K562 (cell line): ENCODE data around the gene LRRC71. TPM values are rescaled to one million over a fixed set of nuclear protein-coding genes. Genes with fewer than 3 reads are reported as not detected.
A peak's percentile ranks its signal among the peaks of the same experiment; 100 is the strongest.

Experiments used
- CXXC5 ChIP-seq: fragments of 250-450 bp; sonication (Bioruptor Pico); IDR thresholded peaks from 2 replicates; pipeline ENCODE4 v1.8.0; 2022; ENCODE audit warnings: inconsistent platforms, mild to moderate bottlenecking, moderate library complexity
- JUND ChIP-seq, 2 experiments: IDR thresholded peaks; 2 replicates in 1 of 2; 3 replicates in 1 of 2; pipeline ENCODE4 v1.6.1; 2011; ENCODE audit warnings: borderline replicate concordance in 2 of 2, low read depth in 2 of 2, low read length in 2 of 2, improper control_type of control experiment in 1 of 2, missing biosample characterization in 1 of 2, missing genetic modification characterization in 1 of 2, missing genetic modification reagents in 1 of 2
- NR4A1 ChIP-seq, 2 experiments: fragments of 250-450 bp in 1 of 2; fragments of 450-650 bp in 1 of 2; sonication (Bioruptor Pico) in 1 of 2; IDR thresholded peaks; 2 replicates each; pipeline versions ENCODE4 v1.4.0 to v1.6.1; 2016 to 2020; ENCODE audit warnings: mild to moderate bottlenecking in 2 of 2, missing compliant biosample characterization in 1 of 2, missing genetic modification characterization in 1 of 2, moderate library complexity in 1 of 2
- RFX7 ChIP-seq: fragments of 250-450 bp; sonication (Bioruptor Pico); IDR thresholded peaks from 2 replicates; pipeline ENCODE4 v1.5.1; 2021; ENCODE audit warnings: mild to moderate bottlenecking
- TFE3 ChIP-seq: fragments of 450-650 bp; formaldehyde crosslinking; IDR thresholded peaks from 2 replicates; pipeline ENCODE4 v1.4.0; 2020; ENCODE audit warnings: mild to moderate bottlenecking, mixed read lengths
- TOE1 ChIP-seq, 2 experiments: fragments of 450-650 bp in 1 of 2; sonication (generic) in 1 of 2; formaldehyde crosslinking in 1 of 2; IDR thresholded peaks; 2 replicates each; pipeline versions ENCODE4 v1.7.1 to v1.8.0; 2016 to 2022; ENCODE audit warnings: borderline replicate concordance in 2 of 2, mild to moderate bottlenecking in 2 of 2, antibody characterized with exemption in 1 of 2, inconsistent platforms in 1 of 2, low read depth in 1 of 2, missing genetic modification reagents in 1 of 2, moderate library complexity in 1 of 2
- YY1 ChIP-seq, 3 experiments: IDR thresholded peaks; 2 replicates each; pipeline ENCODE4 v1.6.1; 2011; ENCODE audit warnings: low read length in 2 of 3, mild to moderate bottlenecking in 2 of 3, moderate library complexity in 2 of 3, borderline replicate concordance in 1 of 3, control low read depth in 1 of 3, low read depth in 1 of 3; ENCODE audit not compliant: insufficient read depth in 3 of 3, insufficient replicate concordance in 2 of 3, control insufficient read depth in 1 of 3, insufficient read length in 1 of 3; ENCODE audit errors: extremely low read depth in 1 of 3
- ZNF12 ChIP-seq: sonication (generic); formaldehyde crosslinking; IDR thresholded peaks from 2 replicates; pipeline ENCODE4 v1.4.0; 2020; ENCODE audit warnings: mild to moderate bottlenecking, missing genetic modification reagents
- ZNF324 ChIP-seq: fragments of 250-450 bp; sonication (Bioruptor Pico); IDR thresholded peaks from 2 replicates; pipeline ENCODE4 v1.4.0; 2020; ENCODE audit warnings: mild to moderate bottlenecking
- polyA plus RNA-seq, 8 experiments: library from polyadenylated mRNA; depleted of rRNA in 4 of 8; stranded (reverse) in 5 of 8; unstranded in 3 of 8; fragments of >200 nt; fragmentation: Nextera tagmentation in 2 of 8; fragmentation: Illumina TruSeq in 1 of 8; extraction: Ambion mirVana in 2 of 8; extraction: Trizol in 1 of 8; gene quantifications; 2 replicates each; pipeline versions ENCODE4 v1.2.1 to v1.2.3, GENCODE V29; 2011 to 2014; ENCODE audit warnings: inconsistent platforms in 1 of 8, missing spikeins in 1 of 8
- total RNA-seq, 7 experiments: library from RNA; depleted of rRNA in 6 of 7; stranded (reverse); fragments of >200 nt in 6 of 7; fragmentation: Illumina TruSeq in 2 of 7; extraction: Trizol in 2 of 7; gene quantifications; 2 replicates each; pipeline versions ENCODE4 v1.2.1 to v1.2.3, GENCODE V29; 2011 to 2021; ENCODE audit warnings: low replicate concordance in 1 of 7
- TF ChIP-seq, protein P1 (sequence below), 2 experiments: fragments of 450-650 bp; IDR thresholded peaks; 2 replicates each; pipeline ENCODE4 v1.6.1; 2016
- TF ChIP-seq, protein P2 (sequence below): fragments of 250-450 bp; sonication (Bioruptor Pico); IDR thresholded peaks from 2 replicates; pipeline ENCODE4 v1.4.0; 2020

The LRRC71 gene
- total and polyA plus RNA-seq, 9 of the 15 experiments (the other 6 are each of a cell fraction or from before 2014, with no cell fraction given), result 0.06 to 1.2 (median 0.51) TPM; not detected in 1

DNA sequence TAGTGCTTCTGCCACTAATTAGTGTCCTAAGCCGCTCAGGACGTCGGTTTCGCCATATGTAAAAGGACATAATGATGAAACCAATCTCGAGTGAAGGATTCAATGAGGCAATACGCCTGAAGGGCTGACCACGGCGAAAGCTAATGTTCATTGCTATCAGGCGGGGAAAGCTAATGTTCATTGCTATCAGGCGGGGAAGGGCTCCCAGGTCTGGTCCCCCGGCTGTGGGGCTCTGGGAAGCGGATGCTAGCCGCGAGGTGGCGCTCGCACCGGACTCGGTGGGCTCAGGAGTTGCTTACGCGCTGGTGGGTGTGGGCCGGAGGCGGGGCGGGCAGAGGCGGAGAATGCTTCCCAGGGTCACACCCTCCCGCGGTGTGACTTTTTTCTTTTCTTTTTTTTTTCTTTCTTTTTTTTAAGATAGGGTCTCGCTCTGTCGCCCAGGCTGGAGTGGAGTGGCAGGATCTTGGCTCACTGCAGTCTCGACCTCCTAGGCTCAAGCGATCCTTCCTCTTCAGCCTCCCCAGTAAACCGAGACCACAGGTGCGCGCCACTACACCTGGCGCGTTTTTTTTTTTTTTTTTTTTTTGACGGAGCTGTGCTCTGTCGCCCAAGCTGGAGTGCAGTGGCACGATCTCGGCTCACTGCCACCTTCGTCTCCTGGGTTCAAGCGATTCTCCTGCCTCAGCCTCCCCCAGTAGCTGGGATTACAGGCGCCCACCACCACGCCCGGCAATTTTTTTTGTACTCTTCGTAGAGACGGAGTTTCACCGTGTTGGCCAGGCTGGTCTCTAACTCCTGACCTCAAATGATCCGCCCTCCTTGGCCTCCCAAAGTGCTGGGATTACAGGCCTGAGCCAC lies 28.0 kb upstream of the LRRC71 start (continued):
- peak in 1 of 3 experiments; percentile 47 for TF ChIP-seq YY1 (IDR thresholded peaks at IDR 0.05; ENCODE audit: borderline replicate concordance in 1 of 3, control insufficient read depth in 1 of 3, extremely low read depth in 1 of 3, insufficient read depth in 3 of 3, insufficient read length in 1 of 3, insufficient replicate concordance in 2 of 3, low read depth in 1 of 3, low read length in 2 of 3)
- TF ChIP-seq, protein P1, sequence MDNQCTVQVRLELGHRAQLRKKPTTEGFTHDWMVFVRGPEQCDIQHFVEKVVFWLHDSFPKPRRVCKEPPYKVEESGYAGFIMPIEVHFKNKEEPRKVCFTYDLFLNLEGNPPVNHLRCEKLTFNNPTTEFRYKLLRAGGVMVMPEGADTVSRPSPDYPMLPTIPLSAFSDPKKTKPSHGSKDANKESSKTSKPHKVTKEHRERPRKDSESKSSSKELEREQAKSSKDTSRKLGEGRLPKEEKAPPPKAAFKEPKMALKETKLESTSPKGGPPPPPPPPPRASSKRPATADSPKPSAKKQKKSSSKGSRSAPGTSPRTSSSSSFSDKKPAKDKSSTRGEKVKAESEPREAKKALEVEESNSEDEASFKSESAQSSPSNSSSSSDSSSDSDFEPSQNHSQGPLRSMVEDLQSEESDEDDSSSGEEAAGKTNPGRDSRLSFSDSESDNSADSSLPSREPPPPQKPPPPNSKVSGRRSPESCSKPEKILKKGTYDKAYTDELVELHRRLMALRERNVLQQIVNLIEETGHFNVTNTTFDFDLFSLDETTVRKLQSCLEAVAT (IDR thresholded peaks at IDR 0.05), result peak in 1 of 2 experiments; percentile 13; a peak in 1 of 4 replicates
- no peak for TF ChIP-seq ZNF324 (CRISPR knock-in tag)
- no peak for TF ChIP-seq TOE1 (IDR thresholded peaks at IDR 0.05; ENCODE audit: borderline replicate concordance)
- TF ChIP-seq TOE1 (CRISPR knock-in tag; IDR thresholded peaks at IDR 0.05; ENCODE audit: borderline replicate concordance, low read depth), result no peak
- no peak for TF ChIP-seq RFX7 (CRISPR knock-in tag)
- peak; percentile 71 for TF ChIP-seq JUND (IDR thresholded peaks at IDR 0.05; ENCODE audit: borderline replicate concordance, low read depth, low read length)
- peak; percentile 41; the same call in 1 of the 3 replicates for TF ChIP-seq JUND (tag; IDR thresholded peaks at IDR 0.05; ENCODE audit: borderline replicate concordance, low read depth, low read length)
- TF ChIP-seq CXXC5, result peak; percentile 76
- no peak for TF ChIP-seq TFE3 (CRISPR knock-in tag)
- no peak for TF ChIP-seq NR4A1 (CRISPR knock-in tag; IDR thresholded peaks at IDR 0.05)
- TF ChIP-seq NR4A1 (tag; IDR thresholded peaks at IDR 0.05), result peak; percentile 63
- 0 out of 2 replicates have a peak, but pooled peaks have one; percentile 12 for TF ChIP-seq ZNF12 (CRISPR knock-in tag)
- TF ChIP-seq, protein P2, sequence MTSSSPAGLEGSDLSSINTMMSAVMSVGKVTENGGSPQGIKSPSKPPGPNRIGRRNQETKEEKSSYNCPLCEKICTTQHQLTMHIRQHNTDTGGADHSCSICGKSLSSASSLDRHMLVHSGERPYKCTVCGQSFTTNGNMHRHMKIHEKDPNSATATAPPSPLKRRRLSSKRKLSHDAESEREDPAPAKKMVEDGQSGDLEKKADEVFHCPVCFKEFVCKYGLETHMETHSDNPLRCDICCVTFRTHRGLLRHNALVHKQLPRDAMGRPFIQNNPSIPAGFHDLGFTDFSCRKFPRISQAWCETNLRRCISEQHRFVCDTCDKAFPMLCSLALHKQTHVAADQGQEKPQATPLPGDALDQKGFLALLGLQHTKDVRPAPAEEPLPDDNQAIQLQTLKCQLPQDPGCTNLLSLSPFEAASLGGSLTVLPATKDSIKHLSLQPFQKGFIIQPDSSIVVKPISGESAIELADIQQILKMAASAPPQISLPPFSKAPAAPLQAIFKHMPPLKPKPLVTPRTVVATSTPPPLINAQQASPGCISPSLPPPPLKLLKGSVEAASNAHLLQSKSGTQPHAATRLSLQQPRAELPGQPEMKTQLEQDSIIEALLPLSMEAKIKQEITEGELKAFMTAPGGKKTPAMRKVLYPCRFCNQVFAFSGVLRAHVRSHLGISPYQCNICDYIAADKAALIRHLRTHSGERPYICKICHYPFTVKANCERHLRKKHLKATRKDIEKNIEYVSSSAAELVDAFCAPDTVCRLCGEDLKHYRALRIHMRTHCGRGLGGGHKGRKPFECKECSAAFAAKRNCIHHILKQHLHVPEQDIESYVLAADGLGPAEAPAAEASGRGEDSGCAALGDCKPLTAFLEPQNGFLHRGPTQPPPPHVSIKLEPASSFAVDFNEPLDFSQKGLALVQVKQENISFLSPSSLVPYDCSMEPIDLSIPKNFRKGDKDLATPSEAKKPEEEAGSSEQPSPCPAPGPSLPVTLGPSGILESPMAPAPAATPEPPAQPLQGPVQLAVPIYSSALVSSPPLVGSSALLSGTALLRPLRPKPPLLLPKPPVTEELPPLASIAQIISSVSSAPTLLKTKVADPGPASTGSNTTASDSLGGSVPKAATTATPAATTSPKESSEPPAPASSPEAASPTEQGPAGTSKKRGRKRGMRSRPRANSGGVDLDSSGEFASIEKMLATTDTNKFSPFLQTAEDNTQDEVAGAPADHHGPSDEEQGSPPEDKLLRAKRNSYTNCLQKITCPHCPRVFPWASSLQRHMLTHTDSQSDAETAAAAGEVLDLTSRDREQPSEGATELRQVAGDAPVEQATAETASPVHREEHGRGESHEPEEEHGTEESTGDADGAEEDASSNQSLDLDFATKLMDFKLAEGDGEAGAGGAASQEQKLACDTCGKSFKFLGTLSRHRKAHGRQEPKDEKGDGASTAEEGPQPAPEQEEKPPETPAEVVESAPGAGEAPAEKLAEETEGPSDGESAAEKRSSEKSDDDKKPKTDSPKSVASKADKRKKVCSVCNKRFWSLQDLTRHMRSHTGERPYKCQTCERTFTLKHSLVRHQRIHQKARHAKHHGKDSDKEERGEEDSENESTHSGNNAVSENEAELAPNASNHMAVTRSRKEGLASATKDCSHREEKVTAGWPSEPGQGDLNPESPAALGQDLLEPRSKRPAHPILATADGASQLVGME, result no peak
